MM.1S (cell line): ENCODE measurements around the gene RAMACL.

Experiments used
- EZH2phosphoT487 ChIP-seq: fragments of 300-600 bp; sonication (generic); IDR thresholded peaks from 2 replicates; pipeline ENCODE4 v1.6.1; 2018; ENCODE audit warnings: antibody characterized with exemption, low read length
- TF ChIP-seq, protein P1 (sequence below): fragments of 300-600 bp; sonication (generic); IDR thresholded peaks from 2 replicates; pipeline ENCODE4 v1.5.1; 2016; ENCODE audit warnings: antibody characterized with exemption, low read length, mixed read lengths

DNA sequence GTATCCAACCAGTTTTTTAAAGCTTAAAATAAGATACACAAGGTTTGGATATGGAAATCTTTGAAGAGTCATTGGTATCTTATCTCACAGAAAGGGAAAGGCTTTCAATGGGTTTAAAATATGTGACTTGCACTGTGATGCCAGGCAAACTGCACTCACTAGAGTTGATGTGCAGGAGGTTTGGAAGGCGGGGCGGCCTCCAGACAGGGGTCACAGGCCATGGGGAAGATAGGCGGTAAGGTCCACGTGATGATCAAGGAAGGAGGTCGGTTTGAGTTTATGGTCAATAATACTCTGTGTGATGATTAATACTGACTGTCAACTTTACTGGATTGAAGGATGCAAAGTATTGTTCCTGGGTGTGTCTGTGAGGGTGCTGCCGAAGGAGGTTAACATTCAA is 9.5 kb upstream of the RAMACL start:
- no peak for TF ChIP-seq EZH2phosphoT487
- TF ChIP-seq, protein P1, sequence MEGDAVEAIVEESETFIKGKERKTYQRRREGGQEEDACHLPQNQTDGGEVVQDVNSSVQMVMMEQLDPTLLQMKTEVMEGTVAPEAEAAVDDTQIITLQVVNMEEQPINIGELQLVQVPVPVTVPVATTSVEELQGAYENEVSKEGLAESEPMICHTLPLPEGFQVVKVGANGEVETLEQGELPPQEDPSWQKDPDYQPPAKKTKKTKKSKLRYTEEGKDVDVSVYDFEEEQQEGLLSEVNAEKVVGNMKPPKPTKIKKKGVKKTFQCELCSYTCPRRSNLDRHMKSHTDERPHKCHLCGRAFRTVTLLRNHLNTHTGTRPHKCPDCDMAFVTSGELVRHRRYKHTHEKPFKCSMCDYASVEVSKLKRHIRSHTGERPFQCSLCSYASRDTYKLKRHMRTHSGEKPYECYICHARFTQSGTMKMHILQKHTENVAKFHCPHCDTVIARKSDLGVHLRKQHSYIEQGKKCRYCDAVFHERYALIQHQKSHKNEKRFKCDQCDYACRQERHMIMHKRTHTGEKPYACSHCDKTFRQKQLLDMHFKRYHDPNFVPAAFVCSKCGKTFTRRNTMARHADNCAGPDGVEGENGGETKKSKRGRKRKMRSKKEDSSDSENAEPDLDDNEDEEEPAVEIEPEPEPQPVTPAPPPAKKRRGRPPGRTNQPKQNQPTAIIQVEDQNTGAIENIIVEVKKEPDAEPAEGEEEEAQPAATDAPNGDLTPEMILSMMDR = no peak
